Mucosa of descending colon (tissue), 3 donors: ENCODE results near the gene PTK7. TPM values are rescaled to one million over a fixed set of nuclear protein-coding genes. Genes with fewer than 3 reads are reported as not detected.
A peak's percentile ranks its signal among the peaks of the same experiment; 100 is the strongest.

Experiments
- ATAC-seq: fragments of 200-7000 bp; cut with Tn5 transposase; one replicate; pipeline ENCODE4 v1.9.1; 2020; ENCODE audit warnings: mild to moderate bottlenecking, moderate library complexity
- DNase-seq, 3 donors: peaks; one replicate each; pipeline ENCODE4 v3.0.0-alpha.2; 2020
- H3K36me3 ChIP-seq: fragments of 200-600 bp; one replicate; pipeline ENCODE4 v1.8.0; 2021; ENCODE audit warnings: low read depth, mild to moderate bottlenecking
- H3K4me1 ChIP-seq: fragments of 200-600 bp; one replicate; pipeline ENCODE4 v1.8.0; 2021; ENCODE audit warnings: low read depth, mild to moderate bottlenecking
- H3K4me3 ChIP-seq: fragments of 200-600 bp; one replicate; pipeline ENCODE4 v1.8.0; 2021; ENCODE audit warnings: mild to moderate bottlenecking
- H3K9me3 ChIP-seq: fragments of 200-600 bp; one replicate; pipeline ENCODE4 v1.8.0; 2021; ENCODE audit warnings: mild to moderate bottlenecking
- intact Hi-C, 2 donors: fragments of 100-400 bp; cut with DNase I in 1 of 2; cut with micrococcal nuclease in 1 of 2; formaldehyde crosslinking; loops; one replicate each; pipeline versions ENCODE4 v1.11.0 to v1.11.1; 2022; cut with DNase I, micrococcal nuclease
- long read RNA-seq, 2 donors: library from polyadenylated mRNA; unstranded; transcript quantifications; one replicate each; pipeline ENCODE4 v2.0.0, GENCODE V29; 2019 to 2021
- total RNA-seq, 3 donors: library from RNA; stranded (reverse); fragmentation: NEBNext Ultra II Directional in 2 of 3; extraction: Animal tissue kit (Norgen Biotek cat#: 25700) in 2 of 3; gene quantifications; one replicate each; pipeline versions ENCODE4 v1.2.1 to v1.2.4, GENCODE V29; 2021 to 2023
- TF ChIP-seq, protein P1 (sequence below): fragments of 200-600 bp; IDR thresholded peaks from one replicate; pipeline ENCODE4 v1.8.0; 2022; ENCODE audit warnings: antibody characterized with exemption, mild to moderate bottlenecking
- donor health status: DM: no; HTN: no; CAD: no; lungs with moderate emphysema.
- donor health status: DM: no; HTN: no; CAD: no.
- donor health status: DM: no; HTN: yes; CAD: no.

Gene PTK7
- total RNA-seq: 10 to 100 TPM in 1 of 3 donors, 1 to 10 TPM in 2; 8.3 to 12.9 (median 9.4) TPM
- long read RNA-seq, donor 1, full-length matches to known transcripts: 7 of 9 reads
- long read RNA-seq, donor 1, partial matches to known transcripts: 2 of 9 reads
- long read RNA-seq, donor 1, other reads (novel, unspliced or antisense): 0 of 9 reads
- long read RNA-seq, donor 2, full-length matches to known transcripts: 2 of 3 reads
- long read RNA-seq, donor 2, partial matches to known transcripts: 1 of 3 reads
- long read RNA-seq, donor 2, other reads (novel, unspliced or antisense): 0 of 3 reads

DNA sequence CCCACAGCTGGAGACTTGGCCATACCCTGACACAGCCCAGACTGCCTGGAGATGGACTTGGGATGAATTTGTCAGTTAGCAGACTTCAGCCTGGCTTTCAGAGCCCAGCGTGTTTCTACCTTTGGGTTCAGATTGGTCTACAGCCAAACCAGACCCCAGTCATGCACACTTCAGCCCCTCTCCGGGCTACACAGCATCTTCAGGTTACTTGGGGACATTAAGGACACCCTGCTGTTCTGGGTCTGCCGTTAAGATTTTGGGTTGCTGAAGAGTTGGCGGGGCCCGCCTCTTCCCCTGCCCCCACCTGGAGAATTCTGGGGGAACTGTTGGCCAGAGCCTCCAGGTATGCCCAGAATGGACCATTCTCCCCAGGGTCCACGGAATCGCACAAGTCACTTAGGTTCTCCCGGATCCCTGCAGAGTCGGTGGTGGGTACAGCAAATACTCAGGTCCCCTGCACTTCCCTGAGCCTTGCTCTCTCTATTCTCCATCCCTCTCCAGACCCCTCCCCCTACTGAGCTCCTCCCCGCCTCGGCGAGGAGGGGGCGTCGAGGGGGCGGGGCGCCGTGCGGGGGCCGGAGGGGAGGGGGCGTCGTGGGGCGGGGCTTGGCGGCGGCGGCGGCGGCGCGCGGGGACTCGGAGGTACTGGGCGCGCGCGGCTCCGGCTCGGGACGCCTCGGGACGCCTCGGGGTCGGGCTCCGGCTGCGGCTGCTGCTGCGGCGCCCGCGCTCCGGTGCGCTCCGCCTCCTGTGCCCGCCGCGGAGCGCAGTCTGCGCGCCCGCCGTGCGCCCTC, at the start of gene PTK7:
TSS of gene PTK7 (plus strand) at position 645 of the 794 bp plus-strand sequence. CDS start 175 bp downstream, outside the sequence.
- TF ChIP-seq, protein P1, sequence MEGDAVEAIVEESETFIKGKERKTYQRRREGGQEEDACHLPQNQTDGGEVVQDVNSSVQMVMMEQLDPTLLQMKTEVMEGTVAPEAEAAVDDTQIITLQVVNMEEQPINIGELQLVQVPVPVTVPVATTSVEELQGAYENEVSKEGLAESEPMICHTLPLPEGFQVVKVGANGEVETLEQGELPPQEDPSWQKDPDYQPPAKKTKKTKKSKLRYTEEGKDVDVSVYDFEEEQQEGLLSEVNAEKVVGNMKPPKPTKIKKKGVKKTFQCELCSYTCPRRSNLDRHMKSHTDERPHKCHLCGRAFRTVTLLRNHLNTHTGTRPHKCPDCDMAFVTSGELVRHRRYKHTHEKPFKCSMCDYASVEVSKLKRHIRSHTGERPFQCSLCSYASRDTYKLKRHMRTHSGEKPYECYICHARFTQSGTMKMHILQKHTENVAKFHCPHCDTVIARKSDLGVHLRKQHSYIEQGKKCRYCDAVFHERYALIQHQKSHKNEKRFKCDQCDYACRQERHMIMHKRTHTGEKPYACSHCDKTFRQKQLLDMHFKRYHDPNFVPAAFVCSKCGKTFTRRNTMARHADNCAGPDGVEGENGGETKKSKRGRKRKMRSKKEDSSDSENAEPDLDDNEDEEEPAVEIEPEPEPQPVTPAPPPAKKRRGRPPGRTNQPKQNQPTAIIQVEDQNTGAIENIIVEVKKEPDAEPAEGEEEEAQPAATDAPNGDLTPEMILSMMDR: no peak
- intact Hi-C loops: no loop called here
- no peaks in the 10 kb centered on the region for H3K9me3 ChIP-seq
- ATAC-seq (peak; percentile 73), DNase-seq (peak in 2 of 3 donors; percentile 21 to 57)
- H3K4me3 ChIP-seq: peak within 1 kb of the TSS; percentile 30
- H3K36me3 ChIP-seq: no peaks in the 10 kb centered on the region
- H3K4me1 ChIP-seq: peaks cover 9% of the 10 kb centered on the region

DNA sequence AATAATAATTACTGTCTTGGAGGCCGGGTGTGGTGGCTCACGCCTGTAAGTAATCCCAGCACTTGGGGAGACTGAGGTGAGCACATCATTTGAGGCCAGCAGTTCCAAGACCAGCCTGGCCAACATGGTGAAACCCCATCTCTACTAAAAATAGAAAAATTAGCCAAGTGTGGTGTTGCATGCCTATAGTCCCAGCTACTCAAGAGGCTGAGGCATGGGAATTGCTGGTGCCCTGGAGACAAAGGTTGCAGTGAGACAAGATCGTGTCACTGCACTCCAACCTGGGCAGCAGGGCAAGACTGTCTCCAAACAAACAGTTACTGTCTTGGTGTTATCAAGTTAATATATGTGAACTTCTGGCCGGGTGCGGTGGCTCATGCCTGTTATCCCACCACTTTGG, 49.7 kb upstream of the PTK7 start:
- DNase-seq: peak in 1 of 3 donors; percentile 7
- intact Hi-C loops: no loop called here
- Histone ChIP-seq H3K4me1 (peaks cover 7% of the 10 kb centered on the region), H3K36me3 (peaks cover 13% of the 10 kb centered on the region), H3K4me3 (no peak overlapping the region), H3K9me3 (no peaks in the 10 kb centered on the region)
- TF ChIP-seq, protein P1: no peak
- no peak for ATAC-seq

DNA sequence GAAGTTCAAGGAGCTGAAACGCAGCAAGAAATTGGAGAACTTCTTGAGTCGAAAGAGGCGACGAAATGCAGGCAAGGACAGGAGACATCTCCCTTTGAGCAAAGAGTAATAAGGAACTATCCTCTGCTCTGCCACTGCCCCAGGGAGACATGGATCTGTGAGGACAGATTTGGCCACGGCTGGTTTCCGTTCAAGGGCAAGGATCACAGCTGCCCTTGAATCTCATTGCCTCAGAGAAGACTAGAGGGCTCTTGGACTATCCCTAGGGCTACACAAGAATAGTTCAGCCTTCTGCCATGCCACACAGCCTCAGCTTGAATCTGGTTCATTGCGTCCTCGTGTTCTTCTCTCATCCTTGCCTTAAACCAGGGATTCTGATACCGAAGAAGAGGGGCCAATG, 47.0 kb upstream of the PTK7 start:
- DNase-seq (peak in 1 of 3 donors; percentile 17), ATAC-seq (no peak)
- TF ChIP-seq, protein P1: no peak
- intact Hi-C loops: no loop called here
- H3K4me3 ChIP-seq: no peak overlapping the region
- no peaks in the 10 kb centered on the region for H3K4me1 ChIP-seq
- H3K36me3 ChIP-seq: peaks cover 13% of the 10 kb centered on the region
- no peaks in the 10 kb centered on the region for H3K9me3 ChIP-seq

DNA sequence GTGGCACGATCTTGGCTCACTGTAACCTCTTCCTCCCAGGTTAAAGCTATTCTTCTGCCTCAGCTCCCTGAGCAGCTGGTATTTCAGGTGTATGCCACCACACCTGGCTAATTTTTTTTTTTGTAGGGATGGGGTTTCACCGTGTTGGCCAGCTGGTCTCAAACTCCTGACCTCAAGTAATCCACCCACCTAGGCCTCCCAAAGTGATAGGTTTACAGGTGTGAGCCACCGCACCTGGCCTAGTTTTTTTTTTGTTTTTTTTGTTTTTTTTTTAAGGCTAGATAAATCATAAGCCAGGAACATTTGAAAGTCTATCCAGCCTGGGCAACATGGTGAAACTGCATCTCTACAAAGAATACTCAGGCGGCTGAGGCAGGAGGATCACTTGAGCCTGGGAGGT, 43.8 kb upstream of the PTK7 start:
- no peak for ATAC-seq
- peaks cover 10% of the 10 kb centered on the region for H3K36me3 ChIP-seq

DNA sequence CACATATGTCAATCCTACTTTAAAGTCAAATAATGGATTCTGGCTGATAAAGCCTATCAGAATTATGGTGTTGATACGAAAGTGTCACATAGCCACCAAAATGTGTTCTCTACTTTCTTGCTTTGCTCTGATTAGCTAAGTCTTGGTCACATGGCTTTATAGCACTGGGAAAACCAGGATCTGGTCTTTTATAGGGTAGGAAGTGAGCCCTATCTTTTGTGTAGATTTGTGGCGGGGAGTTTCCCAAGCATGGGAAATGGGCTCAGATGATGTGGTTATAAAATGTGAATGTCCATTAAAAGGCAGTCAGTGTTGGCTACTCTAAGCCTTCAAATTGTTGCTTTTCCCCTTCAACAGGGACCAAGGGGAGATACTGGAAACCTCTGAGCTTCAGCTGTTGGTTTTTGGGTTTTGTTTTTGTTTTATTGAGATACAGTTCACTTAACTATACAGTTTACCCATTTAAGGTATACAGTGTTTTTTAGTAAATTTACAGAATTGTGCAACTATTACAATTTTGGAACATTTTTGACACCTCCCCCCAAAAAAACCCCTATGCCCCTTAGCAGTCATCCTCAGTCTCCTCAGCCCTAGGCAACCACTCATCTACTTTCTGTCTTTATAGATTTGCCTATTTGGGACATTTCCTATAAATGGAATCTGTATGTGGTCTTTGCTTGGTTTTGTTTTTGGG, 42.5 kb upstream of the PTK7 start:
- Histone ChIP-seq H3K4me1 (no peaks in the 10 kb centered on the region), H3K4me3 (no peak overlapping the region), H3K9me3 (no peaks in the 10 kb centered on the region), H3K36me3 (peaks cover 2% of the 10 kb centered on the region)
- TF ChIP-seq, protein P1: no peak
- no peak for ATAC-seq
- intact Hi-C loops: no loop called here
- DNase-seq: no peak

More for the DNA sequence above, 43.8 kb upstream of the PTK7 start:
- intact Hi-C loops: no loop called here
- Histone ChIP-seq H3K9me3 (no peaks in the 10 kb centered on the region), H3K4me1 (no peaks in the 10 kb centered on the region), H3K4me3 (no peak overlapping the region)
- DNase-seq: no peak
- TF ChIP-seq, protein P1: no peak
